ENCODE measurements around the gene CEMIP.

- TF ChIP-seq EZH2phosphoT487 (IDR thresholded peaks at IDR 0.05; ENCODE audit: borderline replicate concordance, low read depth, low read length) (no peak), CTCF (conservative IDR thresholded peaks at IDR 0.05; ENCODE audit: low read length) (no peak)
These were observed 70.1 kb downstream of the CEMIP start for GRCh38 chr15:80849308-80849707.

All from OCI-LY7 (cell line).